Stimulated activated CD8-positive, alpha-beta memory T cell treated with anti-CD3 and anti-CD28 coated beads, Interleukin-2, amount 100 ng/mL, for 1 hour (primary cell): ENCODE results near the gene TXNL4A.

ENCODE experiments used
- DNase-seq, 2 donors: peaks; one replicate each; pipeline ENCODE4 v3.0.0-alpha.2; 2020; ENCODE audit warnings: low read depth in 2 of 2

The TXNL4A gene

GRCh38 chr18:79935925-79936324 is 52.4 kb downstream of the TXNL4A start:
- no peak for DNase-seq

GRCh38 chr18:79935499-79935898 is 52.9 kb downstream of the TXNL4A start:
- no peak for DNase-seq

GRCh38 chr18:79935098-79935480 is 53.3 kb downstream of the TXNL4A start:
- DNase-seq = no peak

- no peak for DNase-seq
Measured at GRCh38 chr18:79934311-79935097, 53.9 kb downstream of the TXNL4A start.

- no peak for DNase-seq
Measured at GRCh38 chr18:79933765-79934164, 54.6 kb downstream of the TXNL4A start.

- no peak for DNase-seq
Measured at GRCh38 chr18:79932907-79933306, 55.5 kb downstream of the TXNL4A start.

GRCh38 chr18:79931475-79931874 is 56.9 kb downstream of the TXNL4A start:
- DNase-seq = no peak

GRCh38 chr18:79930020-79930642 is 58.2 kb downstream of the TXNL4A start:
- no peak for DNase-seq

GRCh38 chr18:79928563-79928960 is 59.8 kb downstream of the TXNL4A start:
- DNase-seq = no peak

- no peak for DNase-seq
Measured at GRCh38 chr18:79927607-79928562, 60.5 kb downstream of the TXNL4A start.

- DNase-seq = no peak
Measured at GRCh38 chr18:79926715-79927606, 61.4 kb downstream of the TXNL4A start.

- no peak for DNase-seq
Measured at GRCh38 chr18:79926306-79926705, 62.1 kb downstream of the TXNL4A start.

- DNase-seq = no peak
Measured at GRCh38 chr18:79924814-79925731, 63.3 kb downstream of the TXNL4A start.

GRCh38 chr18:79923896-79924585 is 64.3 kb downstream of the TXNL4A start:
- no peak for DNase-seq

GRCh38 chr18:79922971-79923411 is 65.4 kb downstream of the TXNL4A start:
- DNase-seq = no peak

- DNase-seq = no peak
Measured at GRCh38 chr18:79921984-79922965, 66.1 kb downstream of the TXNL4A start.
